WERI-Rb-1 (cell line): Measurements from ENCODE around the gene QSER1.
"Not testable (repeated sequence)": the region's sequence is repeated elsewhere in the genome, so short reads cannot be mapped to it uniquely, and the experiment has no call there.

ENCODE experiments used
- DNase-seq: peaks from one replicate; pipeline ENCODE4 v3.0.0-alpha.2; 2020
- H3K27ac ChIP-seq: fragments of 250-450 bp; sonication (Bioruptor Pico); 2 replicates; pipeline ENCODE4 v1.5.1; 2020; ENCODE audit warnings: mild to moderate bottlenecking, moderate library complexity
- H3K27me3 ChIP-seq: fragments of 250-450 bp; sonication (Bioruptor Pico); 2 replicates; pipeline ENCODE4 v1.5.1; 2021; ENCODE audit warnings: mild to moderate bottlenecking, low read depth, moderate library complexity; ENCODE audit not compliant: insufficient read depth, severe bottlenecking
- H3K36me3 ChIP-seq: fragments of 250-450 bp; sonication (Bioruptor Pico); 2 replicates; pipeline ENCODE4 v1.5.1; 2020; ENCODE audit warnings: mild to moderate bottlenecking, moderate library complexity
- H3K4me3 ChIP-seq: 2 replicates; pipeline ENCODE4 v1.5.1; 2011; ENCODE audit warnings: low read depth, mild to moderate bottlenecking, control low read depth, low read length
- H3K9me3 ChIP-seq: fragments of 250-450 bp; sonication (Bioruptor Pico); 2 replicates; pipeline ENCODE4 v1.5.1; 2021; ENCODE audit warnings: mild to moderate bottlenecking, moderate library complexity; ENCODE audit not compliant: severe bottlenecking
- CTCF ChIP-seq: IDR thresholded peaks from 2 replicates; pipeline ENCODE4 v1.5.1; 2011; ENCODE audit warnings: low read depth, mild to moderate bottlenecking, control low read depth, inconsistent platforms, low read length

Gene QSER1

GRCh38 chr11:32921204-32921603, 28.6 kb downstream of the QSER1 start:
- Histone ChIP-seq H3K27ac (no peak overlapping the region), H3K4me3 (no peak overlapping the region), H3K9me3 (no peaks in the 10 kb centered on the region), H3K36me3 (peaks cover 4% of the 10 kb centered on the region), H3K27me3 (no peaks in the 10 kb centered on the region)
- TF ChIP-seq CTCF, result no peak
- no peak for DNase-seq

- Histone ChIP-seq H3K9me3 (no peaks in the 10 kb centered on the region), H3K27me3 (no peaks in the 10 kb centered on the region), H3K36me3 (peaks cover 77% of the 10 kb centered on the region), H3K4me3 (no peak overlapping the region), H3K27ac (no peak overlapping the region)
- no peak for TF ChIP-seq CTCF
- no peak for DNase-seq
These were observed 39.0 kb downstream of the QSER1 start for GRCh38 chr11:32931606-32932005.

GRCh38 chr11:32932196-32932595, 39.6 kb downstream of the QSER1 start:
- Histone ChIP-seq H3K4me3 (no peak overlapping the region), H3K27me3 (no peaks in the 10 kb centered on the region), H3K27ac (no peak overlapping the region), H3K9me3 (no peaks in the 10 kb centered on the region), H3K36me3 (peaks cover 78% of the 10 kb centered on the region)
- DNase-seq, result no peak
- TF ChIP-seq CTCF, result no peak

GRCh38 chr11:32935462-32936029, 42.9 kb downstream of the QSER1 start:
- no peak overlapping the region for H3K27ac ChIP-seq
- peaks cover 86% of the 10 kb centered on the region for H3K36me3 ChIP-seq
- H3K27me3 ChIP-seq, result no peaks in the 10 kb centered on the region
- no peaks in the 10 kb centered on the region for H3K9me3 ChIP-seq
- DNase-seq, result no peak
- H3K4me3 ChIP-seq, result no peak overlapping the region
- no peak for TF ChIP-seq CTCF

GRCh38 chr11:32936178-32936577, 43.6 kb downstream of the QSER1 start:
- not testable (repeated sequence) for DNase-seq, H3K27me3 ChIP-seq, H3K9me3 ChIP-seq, H3K4me3 ChIP-seq, H3K27ac ChIP-seq
- peaks cover 84% of the 10 kb centered on the region for H3K36me3 ChIP-seq

GRCh38 chr11:32937283-32937682, 44.7 kb downstream of the QSER1 start:
- not testable (repeated sequence) for H3K27ac ChIP-seq, H3K27me3 ChIP-seq, DNase-seq, H3K9me3 ChIP-seq, H3K4me3 ChIP-seq
- H3K36me3 ChIP-seq, result peaks cover 76% of the 10 kb centered on the region

GRCh38 chr11:32939046-32939445, 46.4 kb downstream of the QSER1 start:
- H3K36me3 ChIP-seq, result peaks cover 58% of the 10 kb centered on the region
- no peak overlapping the region for H3K27ac ChIP-seq
- TF ChIP-seq CTCF, result no peak
- H3K4me3 ChIP-seq, result no peak overlapping the region
- H3K27me3 ChIP-seq, result no peaks in the 10 kb centered on the region
- DNase-seq, result no peak
- H3K9me3 ChIP-seq, result no peaks in the 10 kb centered on the region
